NCI-H146 (cell line): ENCODE data around the gene PPL.
"Not testable (repeated sequence)": the region's sequence is repeated elsewhere in the genome, so short reads cannot be mapped to it uniquely, and the experiment has no call there.

Experiments
- DNase-seq: peaks from one replicate; lab custom pipeline; 2025; lab: John Stamatoyannopoulos, UW

Gene PPL

GRCh38 chr16:4904942-4905615 is 31.9 kb downstream of the PPL start:
- DNase-seq: no peak

GRCh38 chr16:4904108-4904941 is 32.6 kb downstream of the PPL start:
- DNase-seq: no peak

GRCh38 chr16:4902038-4902437 is 34.9 kb downstream of the PPL start:
- DNase-seq: no peak

- DNase-seq: no peak
Measured at GRCh38 chr16:4900750-4901149, 36.2 kb downstream of the PPL start.

- DNase-seq: no peak
Measured at GRCh38 chr16:4900036-4900435, 36.9 kb downstream of the PPL start.

GRCh38 chr16:4899474-4899846 is 37.5 kb downstream of the PPL start:
- DNase-seq: no peak

GRCh38 chr16:4898811-4899473 is 38.0 kb downstream of the PPL start:
- DNase-seq: no peak

GRCh38 chr16:4897328-4897727 is 39.6 kb downstream of the PPL start:
- DNase-seq: no peak

GRCh38 chr16:4896761-4897160 is 40.2 kb downstream of the PPL start:
- not testable (repeated sequence) for DNase-seq

GRCh38 chr16:4895366-4895765 is 41.6 kb downstream of the PPL start:
- no peak for DNase-seq

GRCh38 chr16:4894276-4895150 is 42.4 kb downstream of the PPL start:
- DNase-seq: no peak

GRCh38 chr16:4893103-4893862 is 43.7 kb downstream of the PPL start:
- no peak for DNase-seq

- no peak for DNase-seq
Measured at GRCh38 chr16:4892361-4893102, 44.4 kb downstream of the PPL start.

- DNase-seq: no peak
Measured at GRCh38 chr16:4891886-4892216, 45.1 kb downstream of the PPL start.

- DNase-seq: no peak
Measured at GRCh38 chr16:4891097-4891885, 45.7 kb downstream of the PPL start.

- DNase-seq: no peak
Measured at GRCh38 chr16:4890686-4891085, 46.3 kb downstream of the PPL start.

GRCh38 chr16:4890026-4890425 is 46.9 kb downstream of the PPL start:
- no peak for DNase-seq

GRCh38 chr16:4888428-4889135 is 48.4 kb downstream of the PPL start:
- DNase-seq: no peak

- DNase-seq: no peak
Measured at GRCh38 chr16:4886151-4886550, 50.8 kb downstream of the PPL start.
